Neural cell (in vitro differentiated cells): ENCODE results near the gene DNAAF5. TPM values are rescaled to one million over a fixed set of nuclear protein-coding genes. Genes with fewer than 3 reads are reported as not detected.
A peak's percentile ranks its signal among the peaks of the same experiment; 100 is the strongest.

ENCODE experiments used
- H2AFZ ChIP-seq: fragments of 200-600, 300-800 bp; sonication (generic), shearing (Covaris generic); 2 replicates; pipeline ENCODE4 v1.6.0; 2014; ENCODE audit warnings: low read depth, mild to moderate bottlenecking, antibody characterized with exemption, low read length, moderate library complexity
- H3F3A ChIP-seq: fragments of 200-600 bp; shearing (Covaris generic); 2 replicates; pipeline ENCODE4 v1.6.1; 2016; ENCODE audit warnings: mild to moderate bottlenecking, moderate library complexity, mixed read lengths, antibody characterized with exemption, low read length; ENCODE audit not compliant: insufficient read depth, poor library complexity, severe bottlenecking
- H3K27ac ChIP-seq: fragments of 200-600, 300-800 bp; sonication (generic), shearing (Covaris generic); 2 replicates; pipeline ENCODE4 v1.5.1; 2014; ENCODE audit warnings: mild to moderate bottlenecking, low read length, moderate library complexity
- H3K27me3 ChIP-seq: fragments of 300-800, 200-600 bp; sonication (generic), shearing (Covaris generic); 2 replicates; pipeline ENCODE4 v1.6.0; 2014; ENCODE audit warnings: mild to moderate bottlenecking, low read depth, low read length, moderate library complexity; ENCODE audit not compliant: insufficient read depth
- H3K36me3 ChIP-seq: fragments of 300-800, 200-600 bp; sonication (generic), shearing (Covaris generic); 2 replicates; pipeline ENCODE4 v1.5.1; 2014; ENCODE audit warnings: mild to moderate bottlenecking, antibody characterized with exemption, low read length, moderate library complexity; ENCODE audit not compliant: insufficient read depth
- H3K4me2 ChIP-seq: fragments of 300-800, 200-600 bp; sonication (generic), shearing (Covaris generic); 2 replicates; pipeline ENCODE4 v1.6.0; 2014; ENCODE audit warnings: mild to moderate bottlenecking, low read length
- H3K4me3 ChIP-seq: fragments of 300-800, 200-600 bp; sonication (generic), shearing (Covaris generic); 2 replicates; pipeline ENCODE4 v1.5.1; 2014; ENCODE audit warnings: mild to moderate bottlenecking, low read length, moderate library complexity
- H3K79me2 ChIP-seq: fragments of 200-600 bp; shearing (Covaris generic); replicated peaks from 2 replicates; pipeline ENCODE4 v1.6.0; 2014; ENCODE audit warnings: mild to moderate bottlenecking, low read length, moderate library complexity; ENCODE audit not compliant: insufficient read depth
- H3K9ac ChIP-seq: fragments of 300-800, 200-600 bp; sonication (generic), shearing (Covaris generic); 2 replicates; pipeline ENCODE4 v1.6.1; 2016; ENCODE audit warnings: mild to moderate bottlenecking, low read length, mixed read lengths
- H3K9me2 ChIP-seq: fragments of 200-600 bp; shearing (Covaris generic); 2 replicates; pipeline ENCODE4 v1.6.1; 2016; ENCODE audit warnings: mild to moderate bottlenecking, low read length, mixed read lengths; ENCODE audit not compliant: insufficient read depth
- H3K9me3 ChIP-seq: fragments of 200-600, 300-800 bp; sonication (generic), shearing (Covaris generic); 2 replicates; pipeline ENCODE4 v1.6.1; 2016; ENCODE audit warnings: mild to moderate bottlenecking, mixed run types, low read length, moderate library complexity, mixed read lengths
- H4K20me1 ChIP-seq: fragments of 200-600 bp; shearing (Covaris generic); 2 replicates; pipeline ENCODE4 v1.6.1; 2016; ENCODE audit warnings: mild to moderate bottlenecking, mixed run types; ENCODE audit not compliant: insufficient read depth
- EP300 ChIP-seq: fragments of 450-650 bp; conservative IDR thresholded peaks from 2 replicates; pipeline ENCODE4 v1.6.1; 2014; ENCODE audit warnings: antibody characterized with exemption, mild to moderate bottlenecking, moderate library complexity; ENCODE audit not compliant: poor library complexity, severe bottlenecking
- EZH2 ChIP-seq: fragments of 200-600, 300-800 bp; shearing (Covaris generic), sonication (generic); IDR thresholded peaks from 2 replicates; pipeline ENCODE4 v1.6.1; 2014; ENCODE audit warnings: antibody characterized with exemption, low read length, borderline replicate concordance, mild to moderate bottlenecking; ENCODE audit not compliant: insufficient read depth, poor library complexity, severe bottlenecking
- MXI1 ChIP-seq: fragments of 450-650 bp; conservative IDR thresholded peaks from 2 replicates; pipeline ENCODE4 v1.6.1; 2014; ENCODE audit warnings: antibody characterized with exemption, mild to moderate bottlenecking; ENCODE audit not compliant: poor library complexity, severe bottlenecking
- POLR2AphosphoS5 ChIP-seq: IDR thresholded peaks from 2 replicates; pipeline ENCODE4 v1.6.1; 2012
- RAD21 ChIP-seq: fragments of 450-650 bp; conservative IDR thresholded peaks from 2 replicates; pipeline ENCODE4 v1.6.1; 2014; ENCODE audit warnings: antibody characterized with exemption, mild to moderate bottlenecking, moderate library complexity
- SMC3 ChIP-seq: fragments of 450-650 bp; conservative IDR thresholded peaks from 2 replicates; pipeline ENCODE4 v1.6.1; 2014; ENCODE audit warnings: antibody characterized with exemption, mild to moderate bottlenecking, moderate library complexity; ENCODE audit not compliant: poor library complexity
- TAF1 ChIP-seq: IDR thresholded peaks from 2 replicates; pipeline ENCODE4 v1.6.1; 2012; ENCODE audit warnings: low read depth
- polyA plus RNA-seq: library from polyadenylated mRNA; depleted of rRNA; stranded (reverse); fragments of >200 nt; gene quantifications from 2 replicates; pipeline ENCODE4 v1.2.3, GENCODE V29; 2014
- TF ChIP-seq, protein P1 (sequence below): fragments of 450-650 bp; IDR thresholded peaks from 2 replicates; pipeline ENCODE4 v1.5.1; 2014; ENCODE audit warnings: antibody characterized with exemption, mild to moderate bottlenecking, moderate library complexity; ENCODE audit not compliant: poor library complexity, severe bottlenecking
- TF ChIP-seq, protein P2 (sequence below): IDR thresholded peaks from 2 replicates; pipeline ENCODE4 v1.6.1; 2012; ENCODE audit warnings: borderline replicate concordance

The DNAAF5 gene
- polyA plus RNA-seq, 1 donor from 2014 or later: 5.3 TPM

DNA sequence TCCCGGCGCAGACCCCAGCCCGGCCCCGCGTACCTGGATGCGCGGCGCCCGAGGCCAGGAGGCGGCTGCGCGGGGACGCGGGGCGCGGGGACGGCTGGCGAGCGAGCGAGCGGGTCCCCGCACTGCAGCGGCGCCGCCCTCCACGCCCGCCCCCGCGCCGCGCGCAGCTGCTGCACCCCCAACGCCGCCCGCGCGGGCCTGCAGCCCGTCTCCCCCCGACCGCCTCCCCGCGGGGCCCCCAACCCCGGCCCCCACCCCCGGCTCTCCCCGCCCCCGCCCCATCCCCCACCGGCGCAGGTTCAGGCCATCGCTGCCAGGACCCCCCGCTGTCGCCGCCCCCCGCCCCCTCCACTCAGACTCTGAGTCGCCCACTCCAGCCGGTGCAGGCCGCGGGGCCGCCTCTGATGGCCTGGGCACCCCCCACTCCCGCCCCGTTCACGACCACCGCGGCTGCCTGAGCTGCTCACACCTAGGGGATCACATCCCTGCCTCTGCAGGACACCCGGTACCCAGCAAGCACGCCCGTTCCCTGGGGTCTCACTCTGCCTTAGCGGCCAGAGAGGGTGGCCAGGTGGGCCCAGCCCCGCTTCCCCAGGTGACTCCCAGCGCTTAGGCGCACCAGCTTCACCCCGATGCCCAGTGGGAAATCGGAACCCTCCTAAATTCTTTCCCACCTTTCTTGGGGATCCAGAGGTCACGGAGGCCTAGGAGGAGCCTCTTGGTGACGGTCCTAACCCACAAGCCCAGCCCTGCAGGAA lies 13.9 kb upstream of the DNAAF5 start:
- H3F3A ChIP-seq: no peaks in the 10 kb centered on the region
- H3K4me2 ChIP-seq: no peak overlapping the region
- H3K27ac ChIP-seq: no peak overlapping the region
- H3K79me2 ChIP-seq: no peaks in the 10 kb centered on the region
- H3K4me3 ChIP-seq: peak overlapping the region; percentile 60
- H3K27me3 ChIP-seq: no peaks in the 10 kb centered on the region
- H3K9ac ChIP-seq: peak overlapping the region; percentile 63
- H3K36me3 ChIP-seq: no peaks in the 10 kb centered on the region
- TF ChIP-seq EZH2: no peak
- TF ChIP-seq SMC3: no peak
- no peak for TF ChIP-seq MXI1
- no peak for TF ChIP-seq POLR2AphosphoS5
- TF ChIP-seq, protein P1, sequence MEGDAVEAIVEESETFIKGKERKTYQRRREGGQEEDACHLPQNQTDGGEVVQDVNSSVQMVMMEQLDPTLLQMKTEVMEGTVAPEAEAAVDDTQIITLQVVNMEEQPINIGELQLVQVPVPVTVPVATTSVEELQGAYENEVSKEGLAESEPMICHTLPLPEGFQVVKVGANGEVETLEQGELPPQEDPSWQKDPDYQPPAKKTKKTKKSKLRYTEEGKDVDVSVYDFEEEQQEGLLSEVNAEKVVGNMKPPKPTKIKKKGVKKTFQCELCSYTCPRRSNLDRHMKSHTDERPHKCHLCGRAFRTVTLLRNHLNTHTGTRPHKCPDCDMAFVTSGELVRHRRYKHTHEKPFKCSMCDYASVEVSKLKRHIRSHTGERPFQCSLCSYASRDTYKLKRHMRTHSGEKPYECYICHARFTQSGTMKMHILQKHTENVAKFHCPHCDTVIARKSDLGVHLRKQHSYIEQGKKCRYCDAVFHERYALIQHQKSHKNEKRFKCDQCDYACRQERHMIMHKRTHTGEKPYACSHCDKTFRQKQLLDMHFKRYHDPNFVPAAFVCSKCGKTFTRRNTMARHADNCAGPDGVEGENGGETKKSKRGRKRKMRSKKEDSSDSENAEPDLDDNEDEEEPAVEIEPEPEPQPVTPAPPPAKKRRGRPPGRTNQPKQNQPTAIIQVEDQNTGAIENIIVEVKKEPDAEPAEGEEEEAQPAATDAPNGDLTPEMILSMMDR: no peak
- no peak for TF ChIP-seq TAF1
- no peak for TF ChIP-seq RAD21
- TF ChIP-seq EP300: no peak
- TF ChIP-seq, protein P2, sequence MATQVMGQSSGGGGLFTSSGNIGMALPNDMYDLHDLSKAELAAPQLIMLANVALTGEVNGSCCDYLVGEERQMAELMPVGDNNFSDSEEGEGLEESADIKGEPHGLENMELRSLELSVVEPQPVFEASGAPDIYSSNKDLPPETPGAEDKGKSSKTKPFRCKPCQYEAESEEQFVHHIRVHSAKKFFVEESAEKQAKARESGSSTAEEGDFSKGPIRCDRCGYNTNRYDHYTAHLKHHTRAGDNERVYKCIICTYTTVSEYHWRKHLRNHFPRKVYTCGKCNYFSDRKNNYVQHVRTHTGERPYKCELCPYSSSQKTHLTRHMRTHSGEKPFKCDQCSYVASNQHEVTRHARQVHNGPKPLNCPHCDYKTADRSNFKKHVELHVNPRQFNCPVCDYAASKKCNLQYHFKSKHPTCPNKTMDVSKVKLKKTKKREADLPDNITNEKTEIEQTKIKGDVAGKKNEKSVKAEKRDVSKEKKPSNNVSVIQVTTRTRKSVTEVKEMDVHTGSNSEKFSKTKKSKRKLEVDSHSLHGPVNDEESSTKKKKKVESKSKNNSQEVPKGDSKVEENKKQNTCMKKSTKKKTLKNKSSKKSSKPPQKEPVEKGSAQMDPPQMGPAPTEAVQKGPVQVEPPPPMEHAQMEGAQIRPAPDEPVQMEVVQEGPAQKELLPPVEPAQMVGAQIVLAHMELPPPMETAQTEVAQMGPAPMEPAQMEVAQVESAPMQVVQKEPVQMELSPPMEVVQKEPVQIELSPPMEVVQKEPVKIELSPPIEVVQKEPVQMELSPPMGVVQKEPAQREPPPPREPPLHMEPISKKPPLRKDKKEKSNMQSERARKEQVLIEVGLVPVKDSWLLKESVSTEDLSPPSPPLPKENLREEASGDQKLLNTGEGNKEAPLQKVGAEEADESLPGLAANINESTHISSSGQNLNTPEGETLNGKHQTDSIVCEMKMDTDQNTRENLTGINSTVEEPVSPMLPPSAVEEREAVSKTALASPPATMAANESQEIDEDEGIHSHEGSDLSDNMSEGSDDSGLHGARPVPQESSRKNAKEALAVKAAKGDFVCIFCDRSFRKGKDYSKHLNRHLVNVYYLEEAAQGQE: no peak
- H4K20me1 ChIP-seq: no peaks in the 10 kb centered on the region
- no peak overlapping the region for H2AFZ ChIP-seq
- H3K9me3 ChIP-seq: no peaks in the 10 kb centered on the region
- no peaks in the 10 kb centered on the region for H3K9me2 ChIP-seq

GRCh38 chr7:713139-713457 lies 13.4 kb upstream of the DNAAF5 start:
- Histone ChIP-seq H3K9me2 (no peaks in the 10 kb centered on the region), H4K20me1 (no peaks in the 10 kb centered on the region), H3K27me3 (no peaks in the 10 kb centered on the region), H3F3A (no peaks in the 10 kb centered on the region), H3K9ac (peak overlapping the region; percentile 49), H3K36me3 (no peaks in the 10 kb centered on the region), H3K79me2 (no peaks in the 10 kb centered on the region), H3K4me2 (no peak overlapping the region), H3K27ac (no peak overlapping the region), H2AFZ (no peak overlapping the region), H3K9me3 (no peaks in the 10 kb centered on the region), H3K4me3 (no peak overlapping the region)
- TF ChIP-seq TAF1: no peak
- TF ChIP-seq EP300: no peak
- no peak for TF ChIP-seq MXI1
- TF ChIP-seq SMC3: no peak
- no peak for TF ChIP-seq RAD21
- TF ChIP-seq, protein P2: no peak
- TF ChIP-seq, protein P1: no peak
- no peak for TF ChIP-seq EZH2
- TF ChIP-seq POLR2AphosphoS5: no peak
